22Rv1 (cell line): ENCODE measurements around the gene GABBR2.

Experiments used
- H3K27ac ChIP-seq: fragments of 450-650 bp; 2 replicates; pipeline ENCODE4 v1.5.1; 2017
- CTCF ChIP-seq: fragments of 450-650 bp; IDR thresholded peaks from 2 replicates; pipeline ENCODE4 v1.5.1; 2017; ENCODE audit warnings: mild to moderate bottlenecking
- ZFX ChIP-seq: fragments of 450-650 bp; IDR thresholded peaks from 2 replicates; pipeline ENCODE4 v1.6.1; 2017; ENCODE audit warnings: antibody characterized with exemption, borderline replicate concordance

GABBR2 gene

GRCh38 chr9:98573749-98574278 lies 134.9 kb downstream of the GABBR2 start:
- no peak for TF ChIP-seq ZFX
- TF ChIP-seq CTCF: no peak
- H3K27ac ChIP-seq: no peak overlapping the region

DNA sequence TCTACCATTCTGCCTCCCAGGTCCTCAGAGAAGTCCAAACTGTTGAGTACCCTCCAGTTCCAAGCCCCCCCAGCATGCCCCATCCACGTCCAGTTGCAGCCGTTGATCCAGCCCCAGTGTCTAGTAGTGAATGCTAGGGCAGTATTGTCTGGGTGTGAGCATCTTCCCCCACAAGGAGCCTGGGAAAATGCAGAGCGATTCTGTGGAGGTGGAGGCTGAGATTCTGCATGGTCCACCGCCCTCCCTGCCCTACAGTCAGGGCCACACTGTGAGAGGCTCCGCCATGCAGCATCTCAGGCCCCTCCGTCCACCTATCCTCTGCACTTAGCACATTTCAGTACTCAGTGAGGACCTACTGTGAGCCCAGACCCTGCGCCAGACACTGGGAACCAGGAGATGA lies 135.9 kb downstream of the GABBR2 start:
- TF ChIP-seq ZFX: no peak
- TF ChIP-seq CTCF: no peak
- H3K27ac ChIP-seq: no peak overlapping the region

DNA sequence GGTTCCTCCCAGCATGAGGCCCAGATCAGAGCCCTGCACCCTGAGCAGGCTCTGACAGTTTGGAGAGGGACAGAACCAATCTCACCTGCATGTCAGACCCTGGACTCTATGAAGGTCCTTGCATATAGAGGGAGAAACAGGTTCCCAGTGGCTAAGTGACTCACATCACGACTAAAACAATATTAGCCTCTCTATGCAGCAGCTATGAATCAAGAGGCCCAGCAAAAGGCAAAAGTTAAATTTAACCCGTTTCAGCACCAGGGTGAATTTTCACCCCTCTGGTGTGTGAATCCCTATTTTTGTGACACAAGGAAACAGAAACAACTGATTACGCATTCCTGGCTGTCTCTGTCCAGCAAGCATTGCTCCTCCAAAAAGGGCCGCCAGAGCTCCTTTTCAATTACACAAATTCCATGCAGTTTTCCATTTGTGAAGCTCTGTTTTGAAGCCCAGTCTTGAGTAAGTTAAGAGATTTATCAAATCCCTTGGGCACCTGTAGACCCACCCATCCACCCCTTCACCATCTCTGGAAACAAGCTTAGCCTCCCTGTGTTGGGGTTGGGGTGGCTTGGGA lies 136.6 kb downstream of the GABBR2 start:
- no peak for TF ChIP-seq CTCF
- no peak for TF ChIP-seq ZFX
- no peak overlapping the region for H3K27ac ChIP-seq

- no peak overlapping the region for H3K27ac ChIP-seq
- TF ChIP-seq ZFX (no peak), CTCF (no peak)
Observed at GRCh38 chr9:98571643-98572042, 137.1 kb downstream of the GABBR2 start.

DNA sequence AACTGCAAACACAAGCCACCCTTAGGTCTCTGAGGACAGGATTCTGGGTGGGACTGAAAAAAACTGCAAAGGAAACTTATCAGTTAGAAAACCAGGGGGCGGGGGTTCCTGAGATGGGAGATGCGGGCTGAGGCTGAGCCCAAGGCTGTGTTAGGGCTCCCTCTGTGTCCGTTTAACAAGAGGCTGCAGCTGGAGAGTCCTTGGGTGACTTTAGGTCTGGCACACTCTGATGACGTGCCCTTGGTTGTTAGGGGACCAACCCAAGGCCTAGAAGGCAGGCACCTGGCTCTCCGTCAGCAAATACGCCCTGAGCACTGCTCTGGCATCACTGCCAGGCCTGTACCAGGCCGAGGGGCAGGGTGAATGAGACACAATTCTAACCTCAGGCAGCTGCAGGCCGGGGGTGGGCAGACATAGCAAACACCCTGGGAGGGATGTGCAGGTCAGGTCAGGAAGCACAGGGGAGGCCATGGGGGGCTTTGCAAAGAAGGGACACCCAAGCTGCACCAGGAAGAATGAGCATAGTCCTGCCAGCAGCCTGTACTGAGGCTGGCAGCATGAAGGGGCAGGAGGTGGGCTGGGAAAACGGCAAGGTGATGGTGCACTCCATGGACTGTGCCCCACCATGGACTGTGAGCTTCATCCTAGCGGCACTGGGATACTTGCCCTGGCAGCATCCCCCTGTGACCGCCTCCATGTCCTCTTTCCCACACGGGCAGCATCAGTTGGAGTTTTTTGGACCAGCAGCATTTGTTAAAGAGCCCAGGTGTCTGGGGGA lies 137.9 kb downstream of the GABBR2 start:
- H3K27ac ChIP-seq: no peak overlapping the region
- no peak for TF ChIP-seq ZFX
- no peak for TF ChIP-seq CTCF

- H3K27ac ChIP-seq: no peak overlapping the region
- TF ChIP-seq CTCF (no peak), ZFX (no peak)
Observed at GRCh38 chr9:98570055-98570454, 138.7 kb downstream of the GABBR2 start.

DNA sequence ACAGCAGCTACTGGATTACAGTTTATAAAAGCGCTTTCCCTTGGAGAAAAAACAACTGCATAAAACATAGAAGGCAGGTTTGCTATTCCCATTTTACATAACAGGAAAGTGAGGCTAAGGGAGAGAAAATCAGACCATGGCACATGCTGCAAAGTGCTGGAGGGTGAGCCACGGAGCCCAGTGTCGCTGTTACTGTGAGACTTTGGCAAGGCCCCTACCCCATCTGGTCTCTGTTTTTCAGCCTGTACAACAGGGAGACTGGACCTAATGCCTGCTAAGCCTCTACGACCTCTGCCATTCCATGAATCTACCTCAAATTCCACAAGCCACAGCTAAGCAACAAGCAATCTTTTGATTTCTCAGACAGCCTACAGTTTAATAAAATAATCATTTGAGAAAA lies 139.2 kb downstream of the GABBR2 start:
- H3K27ac ChIP-seq: no peak overlapping the region
- TF ChIP-seq CTCF: no peak
- no peak for TF ChIP-seq ZFX
